K562 (cell line): ENCODE results near the gene KIF5C. TPM values are rescaled to one million over a fixed set of nuclear protein-coding genes. Genes with fewer than 3 reads are reported as not detected.

Experiments
- ATAC-seq: fragments of 200-7000 bp; cut with Tn5 transposase; 3 replicates; pipeline ENCODE4 v1.9.1; 2020; ENCODE audit warnings: moderate library complexity
- BruUV-seq: library from RNA; stranded (reverse); fragments of 400-500 nt; replicated peaks from 2 replicates; lab custom pipeline; 2021; lab: Mats Ljungman, UMichigan
- CTCF ChIA-PET: fragments of 300-600 bp; formaldehyde crosslinking; extraction: SDS; loops from one replicate; lab custom pipeline; 2021; ENCODE audit warnings: low intra/inter-chr PET ratio; lab: Yijun Ruan, JAX
- POLR2A ChIA-PET: fragments of 300-600, 350-650 bp; sonication (Branson Sonifier 250); formaldehyde crosslinking; extraction: SDS; loops from one replicate; lab custom pipeline; 2021; ENCODE audit warnings: antibody characterized with exemption, inconsistent platforms; lab: Yijun Ruan, JAX
- DNase-seq, 4 experiments: peaks; one replicate each; pipeline versions ENCODE4 v3.0.0 to v3.0.0-alpha.2; 2011 to 2018; ENCODE audit warnings: low spot score in 3 of 4, mixed read lengths in 3 of 4; ENCODE audit errors: extremely low read depth in 1 of 4
- FAIRE-seq: peaks from 2 replicates; lab custom pipeline; 2011; peaks lifted over from hg19 to GRCh38; lab: Jason Lieb, UNC
- H2AFZ ChIP-seq: 2 replicates; pipeline ENCODE4 v1.6.0; 2011; ENCODE audit warnings: low read depth, low read length, control low read depth, inconsistent platforms
- H3K27ac ChIP-seq: fragments of 200-600 bp; 3 replicates; pipeline ENCODE4 v1.8.0; 2011; ENCODE audit warnings: low read depth, mild to moderate bottlenecking, control low read depth, inconsistent platforms, low read length, moderate library complexity, mixed read lengths; ENCODE audit errors: extremely low read depth
- H3K27me3 ChIP-seq, 2 experiments: fragments of 300-600 bp in 1 of 2; 2 replicates in 1 of 2; 3 replicates in 1 of 2; pipeline versions ENCODE4 v1.6.0 to v1.8.0; 2011; ENCODE audit warnings: inconsistent platforms in 2 of 2, low read length in 2 of 2, mild to moderate bottlenecking in 1 of 2, mixed read lengths in 1 of 2, moderate library complexity in 1 of 2; ENCODE audit not compliant: control insufficient read depth in 2 of 2, insufficient read depth in 2 of 2
- H3K36me3 ChIP-seq: fragments of 300-600 bp; 3 replicates; pipeline ENCODE4 v1.8.0; 2011; ENCODE audit warnings: mild to moderate bottlenecking, low read length, inconsistent platforms; ENCODE audit not compliant: control insufficient read depth, insufficient read depth
- H3K4me1 ChIP-seq, 2 experiments: fragments of 200-600 bp in 1 of 2; replicated peaks in 1 of 2; 2 replicates in 1 of 2; 3 replicates in 1 of 2; pipeline versions ENCODE4 v1.5.1 to v1.8.0; 2011; ENCODE audit warnings: inconsistent platforms in 2 of 2, low read length in 2 of 2, mild to moderate bottlenecking in 1 of 2, mixed read lengths in 1 of 2, moderate library complexity in 1 of 2; ENCODE audit not compliant: control insufficient read depth in 2 of 2, insufficient read depth in 2 of 2
- H3K4me2 ChIP-seq: 2 replicates; pipeline ENCODE4 v1.6.1; 2011; ENCODE audit warnings: low read length, control low read depth, inconsistent platforms, mixed read lengths; ENCODE audit not compliant: insufficient read depth
- H3K4me3 ChIP-seq: fragments of 200-600 bp; sonication (generic), shearing (Covaris generic); 2 replicates; pipeline ENCODE4 v1.5.1; 2016; ENCODE audit warnings: control low read depth, inconsistent platforms
- H3K79me2 ChIP-seq: fragments of 200-600 bp; 3 replicates; pipeline ENCODE4 v1.8.0; 2011; ENCODE audit warnings: low read length, inconsistent platforms; ENCODE audit not compliant: control insufficient read depth, insufficient read depth
- H3K9ac ChIP-seq, 2 experiments: 2 replicates each; pipeline versions ENCODE4 v1.6.0 to v1.6.1; 2011; ENCODE audit warnings: low read depth in 2 of 2, low read length in 2 of 2, control low read depth in 1 of 2, inconsistent platforms in 1 of 2, mild to moderate bottlenecking in 1 of 2, mixed read lengths in 1 of 2; ENCODE audit not compliant: insufficient read depth in 1 of 2
- H3K9me1 ChIP-seq: one replicate; pipeline ENCODE4 v1.6.0; 2011; ENCODE audit warnings: inconsistent platforms, mild to moderate bottlenecking, low read length, moderate library complexity; ENCODE audit not compliant: control insufficient read depth, insufficient read depth
- H3K9me3 ChIP-seq: replicated peaks from 2 replicates; pipeline ENCODE4 v1.5.1; 2011; ENCODE audit warnings: low read depth, low read length, inconsistent platforms; ENCODE audit not compliant: control insufficient read depth, insufficient read depth
- H4K20me1 ChIP-seq: replicated peaks from 2 replicates; pipeline ENCODE4 v1.6.1; 2011; ENCODE audit warnings: low read length, inconsistent platforms, mixed read lengths; ENCODE audit not compliant: control insufficient read depth, insufficient read depth
- BCOR ChIP-seq: fragments of 450-650 bp; IDR thresholded peaks from 2 replicates; pipeline ENCODE4 v1.6.1; 2016
- CHD4 ChIP-seq: fragments of 200-600 bp; sonication (generic); IDR thresholded peaks from 3 replicates; pipeline ENCODE4 v1.6.1; 2012; ENCODE audit warnings: low read depth, mild to moderate bottlenecking, mixed read lengths, low read length, inconsistent platforms; ENCODE audit not compliant: insufficient read depth, insufficient replicate concordance, poor library complexity, severe bottlenecking
- CREB1 ChIP-seq, 2 experiments: sonication (generic) in 1 of 2; formaldehyde crosslinking in 1 of 2; IDR thresholded peaks; 2 replicates each; pipeline versions ENCODE4 v1.6.1 to v1.8.0; 2012 to 2022; ENCODE audit warnings: inconsistent platforms in 1 of 2, mild to moderate bottlenecking in 1 of 2, missing genetic modification reagents in 1 of 2, moderate library complexity in 1 of 2
- ELF1 ChIP-seq: fragments of 200-800 bp; sonication (Bioruptor generic); IDR thresholded peaks from 2 replicates; pipeline ENCODE4 v1.6.1; 2016; ENCODE audit warnings: missing genetic modification characterization, missing compliant biosample characterization
- EP400 ChIP-seq: fragments of 450-650 bp; IDR thresholded peaks from 2 replicates; pipeline ENCODE4 v1.6.1; 2017; ENCODE audit warnings: antibody characterized with exemption, mild to moderate bottlenecking, moderate library complexity
- FOS ChIP-seq: IDR thresholded peaks from 3 replicates; pipeline ENCODE4 v1.6.1; 2011; ENCODE audit not compliant: insufficient read length; ENCODE audit errors: extremely low read depth
- MTA1 ChIP-seq: fragments of 450-650 bp; IDR thresholded peaks from 2 replicates; pipeline ENCODE4 v1.6.1; 2017; ENCODE audit warnings: borderline replicate concordance
- RUNX1 ChIP-seq: sonication (generic); IDR thresholded peaks from 2 replicates; pipeline ENCODE4 v1.6.1; 2016; ENCODE audit warnings: antibody characterized with exemption, low read depth
- ZNF12 ChIP-seq: sonication (generic); formaldehyde crosslinking; IDR thresholded peaks from 2 replicates; pipeline ENCODE4 v1.4.0; 2020; ENCODE audit warnings: mild to moderate bottlenecking, missing genetic modification reagents
- ZNF384 ChIP-seq: IDR thresholded peaks from 2 replicates; pipeline ENCODE4 v1.6.1; 2012; ENCODE audit warnings: low read depth, low read length, improper control_type of control experiment
- ZNF79 ChIP-seq: fragments of 250-450 bp; sonication (Bioruptor Pico); IDR thresholded peaks from 2 replicates; pipeline ENCODE4 v1.4.0; 2020; ENCODE audit warnings: low read depth, mild to moderate bottlenecking, moderate library complexity
- WGBS: fragments of 100-300 bp; shearing (Covaris generic); methylation state at CpG from one replicate; pipeline ENCODE4 v1.1.6; 2016; ENCODE audit warnings: low coverage, mixed read lengths; ENCODE audit not compliant: insufficient coverage; ENCODE audit errors: missing lambda C conversion rate; 5-methylcytosine and 5-hydroxymethylcytosine counted together
- in situ Hi-C: fragments of 300-500 bp; cut with MboI; formaldehyde crosslinking; loops from 4 replicates; pipeline ENCODE4 v1.15.0; 2018; ENCODE audit warnings: inconsistent platforms, mixed read lengths
- intact Hi-C: fragments of 100-400 bp; cut with micrococcal nuclease; formaldehyde crosslinking; loops from 2 replicates; pipeline ENCODE4 v1.14.2; 2022
- polyA plus RNA-seq, 8 experiments: library from polyadenylated mRNA; depleted of rRNA in 4 of 8; stranded (reverse) in 5 of 8; unstranded in 3 of 8; fragments of >200 nt; fragmentation: Nextera tagmentation in 2 of 8; fragmentation: Illumina TruSeq in 1 of 8; extraction: Ambion mirVana in 2 of 8; extraction: Trizol in 1 of 8; gene quantifications; 2 replicates each; pipeline versions ENCODE4 v1.2.1 to v1.2.3, GENCODE V29; 2011 to 2014; ENCODE audit warnings: inconsistent platforms in 1 of 8, missing spikeins in 1 of 8
- total RNA-seq, 7 experiments: library from RNA; depleted of rRNA in 6 of 7; stranded (reverse); fragments of >200 nt in 6 of 7; fragmentation: Illumina TruSeq in 2 of 7; extraction: Trizol in 2 of 7; gene quantifications; 2 replicates each; pipeline versions ENCODE4 v1.2.1 to v1.2.3, GENCODE V29; 2011 to 2021; ENCODE audit warnings: low replicate concordance in 1 of 7
- TF ChIP-seq, protein P1 (sequence below): fragments of 450-650 bp; formaldehyde crosslinking; IDR thresholded peaks from 2 replicates; pipeline ENCODE4 v1.4.0; 2020; ENCODE audit warnings: mild to moderate bottlenecking, moderate library complexity
- TF ChIP-seq, protein P2 (sequence below): fragments of 450-650 bp; conservative IDR thresholded peaks from 2 replicates; pipeline ENCODE4 v1.6.1; 2016; ENCODE audit warnings: missing genetic modification characterization, low read depth, mild to moderate bottlenecking, control low read depth, missing compliant biosample characterization
- TF ChIP-seq, protein P3 (sequence below): sonication (generic); formaldehyde crosslinking; IDR thresholded peaks from 2 replicates; pipeline ENCODE4 v1.8.0; 2022; ENCODE audit warnings: missing genetic modification reagents, mild to moderate bottlenecking, borderline replicate concordance

KIF5C gene
- total and polyA plus RNA-seq, 9 of the 15 experiments (the other 6 are each of a cell fraction or from before 2014, with no cell fraction given) = 0.01 to 0.09 (median 0.01) TPM; not detected in 6

DNA sequence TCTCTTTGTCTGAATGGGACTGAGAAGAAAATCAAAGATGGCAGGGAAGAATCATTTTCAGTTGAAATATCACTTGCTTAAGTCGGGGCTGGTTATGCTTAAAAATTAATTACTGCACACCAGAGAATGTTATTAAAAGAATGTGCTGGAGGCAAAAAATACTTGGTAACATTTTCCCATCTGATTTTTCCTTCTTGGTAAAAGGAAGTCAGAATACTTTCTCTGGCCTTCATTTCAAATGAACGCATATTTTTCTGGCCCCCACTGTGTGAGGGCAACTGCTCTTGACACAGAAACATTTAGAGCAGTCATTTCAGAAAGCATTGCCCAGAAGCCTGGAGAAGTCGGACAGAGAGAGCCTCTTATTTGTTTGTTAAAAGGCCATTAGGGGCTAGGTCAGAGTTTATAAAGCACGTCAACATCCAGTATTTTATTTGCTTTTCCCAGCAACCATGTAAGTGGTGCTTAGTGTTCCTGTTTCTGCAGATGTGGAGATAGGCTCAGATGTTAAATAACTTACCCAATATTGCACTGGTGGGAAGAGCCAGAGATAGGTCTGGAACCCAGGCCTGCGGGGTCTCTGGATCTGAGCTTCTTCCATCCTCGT lies 130.5 kb downstream of the KIF5C start:
- FAIRE-seq (no peak), DNase-seq (no peak), ATAC-seq (no peak)
- H3K27ac ChIP-seq = no peak overlapping the region
- no peak overlapping the region for H3K4me3 ChIP-seq
- no peaks in the 10 kb centered on the region for H3K9me1 ChIP-seq
- no TSS peak for BruUV-seq
- H3K4me1 ChIP-seq = peaks cover 0 to 6% of the 10 kb centered on the region in 2 experiments; a peak in 1 of 5 replicates
- intact Hi-C loops = no loop called here
- H3K9ac ChIP-seq = no peak overlapping the region
- WGBS = under 1% methylated on average over 6 of the region's 6 CpGs
- H4K20me1 ChIP-seq = no peaks in the 10 kb centered on the region
- H3K79me2 ChIP-seq = no peaks in the 10 kb centered on the region
- H3K4me2 ChIP-seq = no peak overlapping the region
- H3K9me3 ChIP-seq = no peaks in the 10 kb centered on the region
- ChIA-PET CTCF (no interaction called here), POLR2A (interaction anchor here (1.7 kb wide), 1 partner anchor 10 kb away, joined by 5 read pairs; no protein-coding TSS in a partner anchor)
- in situ Hi-C loops = no loop called here
- peaks cover 25 to 45% of the 10 kb centered on the region in 2 experiments; a peak in 4 of 5 replicates for H3K27me3 ChIP-seq
- no peak overlapping the region for H2AFZ ChIP-seq
- no peaks in the 10 kb centered on the region for H3K36me3 ChIP-seq
- TF ChIP-seq, protein P1, sequence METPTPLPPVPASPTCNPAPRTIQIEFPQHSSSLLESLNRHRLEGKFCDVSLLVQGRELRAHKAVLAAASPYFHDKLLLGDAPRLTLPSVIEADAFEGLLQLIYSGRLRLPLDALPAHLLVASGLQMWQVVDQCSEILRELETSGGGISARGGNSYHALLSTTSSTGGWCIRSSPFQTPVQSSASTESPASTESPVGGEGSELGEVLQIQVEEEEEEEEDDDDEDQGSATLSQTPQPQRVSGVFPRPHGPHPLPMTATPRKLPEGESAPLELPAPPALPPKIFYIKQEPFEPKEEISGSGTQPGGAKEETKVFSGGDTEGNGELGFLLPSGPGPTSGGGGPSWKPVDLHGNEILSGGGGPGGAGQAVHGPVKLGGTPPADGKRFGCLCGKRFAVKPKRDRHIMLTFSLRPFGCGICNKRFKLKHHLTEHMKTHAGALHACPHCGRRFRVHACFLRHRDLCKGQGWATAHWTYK (CRISPR knock-in tag) = no peak
- no peak for TF ChIP-seq MTA1
- no peak for TF ChIP-seq CHD4
- TF ChIP-seq, protein P2, sequence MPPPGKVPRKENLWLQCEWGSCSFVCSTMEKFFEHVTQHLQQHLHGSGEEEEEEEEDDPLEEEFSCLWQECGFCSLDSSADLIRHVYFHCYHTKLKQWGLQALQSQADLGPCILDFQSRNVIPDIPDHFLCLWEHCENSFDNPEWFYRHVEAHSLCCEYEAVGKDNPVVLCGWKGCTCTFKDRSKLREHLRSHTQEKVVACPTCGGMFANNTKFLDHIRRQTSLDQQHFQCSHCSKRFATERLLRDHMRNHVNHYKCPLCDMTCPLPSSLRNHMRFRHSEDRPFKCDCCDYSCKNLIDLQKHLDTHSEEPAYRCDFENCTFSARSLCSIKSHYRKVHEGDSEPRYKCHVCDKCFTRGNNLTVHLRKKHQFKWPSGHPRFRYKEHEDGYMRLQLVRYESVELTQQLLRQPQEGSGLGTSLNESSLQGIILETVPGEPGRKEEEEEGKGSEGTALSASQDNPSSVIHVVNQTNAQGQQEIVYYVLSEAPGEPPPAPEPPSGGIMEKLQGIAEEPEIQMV = no peak
- TF ChIP-seq BCOR = no peak
- TF ChIP-seq ZNF384 = no peak
- TF ChIP-seq ZNF79 (CRISPR knock-in tag) = no peak
- no peak for TF ChIP-seq RUNX1
- TF ChIP-seq, protein P3, sequence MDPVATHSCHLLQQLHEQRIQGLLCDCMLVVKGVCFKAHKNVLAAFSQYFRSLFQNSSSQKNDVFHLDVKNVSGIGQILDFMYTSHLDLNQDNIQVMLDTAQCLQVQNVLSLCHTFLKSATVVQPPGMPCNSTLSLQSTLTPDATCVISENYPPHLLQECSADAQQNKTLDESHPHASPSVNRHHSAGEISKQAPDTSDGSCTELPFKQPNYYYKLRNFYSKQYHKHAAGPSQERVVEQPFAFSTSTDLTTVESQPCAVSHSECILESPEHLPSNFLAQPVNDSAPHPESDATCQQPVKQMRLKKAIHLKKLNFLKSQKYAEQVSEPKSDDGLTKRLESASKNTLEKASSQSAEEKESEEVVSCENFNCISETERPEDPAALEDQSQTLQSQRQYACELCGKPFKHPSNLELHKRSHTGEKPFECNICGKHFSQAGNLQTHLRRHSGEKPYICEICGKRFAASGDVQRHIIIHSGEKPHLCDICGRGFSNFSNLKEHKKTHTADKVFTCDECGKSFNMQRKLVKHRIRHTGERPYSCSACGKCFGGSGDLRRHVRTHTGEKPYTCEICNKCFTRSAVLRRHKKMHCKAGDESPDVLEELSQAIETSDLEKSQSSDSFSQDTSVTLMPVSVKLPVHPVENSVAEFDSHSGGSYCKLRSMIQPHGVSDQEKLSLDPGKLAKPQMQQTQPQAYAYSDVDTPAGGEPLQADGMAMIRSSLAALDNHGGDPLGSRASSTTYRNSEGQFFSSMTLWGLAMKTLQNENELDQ (CRISPR knock-in tag) = no peak
- TF ChIP-seq EP400 = no peak
- no peak for TF ChIP-seq ELF1 (tag)
- TF ChIP-seq FOS = no peak
- no peak for TF ChIP-seq ZNF12 (CRISPR knock-in tag)
- no peak for TF ChIP-seq CREB1 (IDR thresholded peaks at IDR 0.05)
- TF ChIP-seq CREB1 (CRISPR knock-in tag; IDR thresholded peaks at IDR 0.05) = no peak
